HL-60 (cell line): Measurements from ENCODE around the gene PALLD.

Experiments
- DNase-seq, 2 experiments: peaks; one replicate each; pipeline ENCODE4 v3.0.0-alpha.2; 2010 to 2020; ENCODE audit warnings: low read depth in 1 of 2, low spot score in 1 of 2
- H3K27ac ChIP-seq: fragments of 250-450 bp; sonication (Bioruptor Pico); replicated peaks from 2 replicates; pipeline ENCODE4 v1.5.1; 2020; ENCODE audit warnings: mild to moderate bottlenecking, moderate library complexity
- H3K27me3 ChIP-seq: fragments of 250-450 bp; sonication (Bioruptor Pico); 2 replicates; pipeline ENCODE4 v1.5.1; 2021; ENCODE audit warnings: mild to moderate bottlenecking, moderate library complexity; ENCODE audit not compliant: insufficient read depth, poor library complexity, severe bottlenecking
- H3K4me3 ChIP-seq: replicated peaks from 2 replicates; pipeline ENCODE4 v1.5.1; 2011; ENCODE audit warnings: mild to moderate bottlenecking, control low read depth, low read length; ENCODE audit not compliant: insufficient read depth
- CTCF ChIP-seq: IDR thresholded peaks from one replicate; pipeline ENCODE4 v1.5.1; 2011; ENCODE audit warnings: low read length, control low read depth, inconsistent platforms; ENCODE audit not compliant: insufficient read depth
- GABPA ChIP-seq: IDR thresholded peaks from 2 replicates; pipeline ENCODE4 v1.6.1; 2012; ENCODE audit warnings: low read depth
- POLR2AphosphoS5 ChIP-seq: IDR thresholded peaks from 2 replicates; pipeline ENCODE4 v1.6.1; 2012; ENCODE audit warnings: low read depth
- REST ChIP-seq: IDR thresholded peaks from 2 replicates; pipeline ENCODE4 v1.6.1; 2012; ENCODE audit warnings: low read depth; ENCODE audit not compliant: insufficient replicate concordance
- SPI1 ChIP-seq: IDR thresholded peaks from 2 replicates; pipeline ENCODE4 v1.6.1; 2012; ENCODE audit warnings: low read depth, mild to moderate bottlenecking, borderline replicate concordance

The PALLD gene

GRCh38 chr4:168685136-168685809 is 188.4 kb downstream of the PALLD start:
- H3K4me3 ChIP-seq = no peak overlapping the region
- DNase-seq = no peak
- no peaks in the 10 kb centered on the region for H3K27me3 ChIP-seq

GRCh38 chr4:168688584-168688983 is 191.7 kb downstream of the PALLD start:
- DNase-seq = no peak
- H3K27ac ChIP-seq = no peak overlapping the region
- H3K27me3 ChIP-seq = no peaks in the 10 kb centered on the region
- TF ChIP-seq CTCF (no peak), SPI1 (no peak), POLR2AphosphoS5 (no peak), REST (no peak), GABPA (no peak)
- H3K4me3 ChIP-seq = no peak overlapping the region

More at GRCh38 chr4:168685136-168685809, 188.4 kb downstream of the PALLD start:
- TF ChIP-seq SPI1 (peak; percentile 91), CTCF (no peak), POLR2AphosphoS5 (no peak), REST (no peak)
- no peak overlapping the region for H3K27ac ChIP-seq

- Histone ChIP-seq H3K4me3 (no peak overlapping the region), H3K27ac (no peak overlapping the region), H3K27me3 (no peaks in the 10 kb centered on the region)
- TF ChIP-seq SPI1 = no peak
- TF ChIP-seq GABPA = no peak
- no peak for TF ChIP-seq REST
- TF ChIP-seq POLR2AphosphoS5 = no peak
- TF ChIP-seq CTCF = no peak
- no peak for DNase-seq
Observed at GRCh38 chr4:168689791-168690190, 192.9 kb downstream of the PALLD start.
